HepG2 (cell line): Measurements from ENCODE around the gene OR4D6. TPM values are rescaled to one million over a fixed set of nuclear protein-coding genes. Genes with fewer than 3 reads are reported as not detected.

ENCODE experiments used
- ATAC-seq: fragments of 200-7000 bp; cut with Tn5 transposase; 3 replicates; pipeline ENCODE4 v1.9.1; 2020; ENCODE audit warnings: mild to moderate bottlenecking, moderate library complexity
- BruUV-seq: library from RNA; stranded (reverse); fragments of 400-500 nt; replicated peaks from 2 replicates; lab custom pipeline; 2021; lab: Mats Ljungman, UMichigan
- CTCF ChIA-PET: fragments of 300-600 bp; formaldehyde crosslinking; extraction: SDS; loops from one replicate; lab custom pipeline; 2021; ENCODE audit warnings: low total read pairs, inconsistent platforms, low intra/inter-chr PET ratio; lab: Yijun Ruan, JAX
- POLR2A ChIA-PET: fragments of 350-600 bp; sonication (Branson Sonifier 250); formaldehyde crosslinking; loops from one replicate; lab custom pipeline; 2020; ENCODE audit warnings: antibody characterized with exemption, inconsistent platforms; lab: Yijun Ruan, JAX
- DNase-seq: peaks from one replicate; pipeline ENCODE4 v3.0.0-alpha.2; 2015; ENCODE audit warnings: low spot score
- FAIRE-seq: peaks from 3 replicates; lab custom pipeline; 2011; peaks lifted over from hg19 to GRCh38; lab: Jason Lieb, UNC
- H2AFZ ChIP-seq: one replicate; pipeline ENCODE4 v1.6.1; 2011; ENCODE audit warnings: low read length, inconsistent platforms
- H3K27ac ChIP-seq: fragments of 300-600 bp; 3 replicates; pipeline ENCODE4 v1.8.0; 2011; ENCODE audit warnings: mixed run types, mild to moderate bottlenecking, mixed read lengths, low read length, inconsistent platforms; ENCODE audit not compliant: insufficient read depth; ENCODE audit errors: extremely low read length
- H3K27me3 ChIP-seq, 2 experiments: fragments of 200-600 bp in 1 of 2; 2 replicates in 1 of 2; 3 replicates in 1 of 2; pipeline versions ENCODE4 v1.6.0 to v1.8.0; 2011; ENCODE audit warnings: low read length in 2 of 2, mild to moderate bottlenecking in 2 of 2, moderate library complexity in 2 of 2, inconsistent platforms in 1 of 2; ENCODE audit not compliant: insufficient read depth in 2 of 2, control insufficient read depth in 1 of 2
- H3K36me3 ChIP-seq, 2 experiments: fragments of 200-600 bp in 1 of 2; replicated peaks in 1 of 2; 2 replicates in 1 of 2; 3 replicates in 1 of 2; pipeline versions ENCODE4 v1.5.1 to v1.8.0; 2011; ENCODE audit warnings: low read length in 2 of 2, inconsistent platforms in 1 of 2; ENCODE audit not compliant: insufficient read depth in 2 of 2, control insufficient read depth in 1 of 2
- H3K4me1 ChIP-seq: 2 replicates; pipeline ENCODE4 v1.5.1; 2012; ENCODE audit warnings: low read length, inconsistent platforms; ENCODE audit not compliant: insufficient read depth
- H3K4me2 ChIP-seq: 2 replicates; pipeline ENCODE4 v1.6.0; 2011; ENCODE audit warnings: low read depth, low read length, inconsistent platforms
- H3K4me3 ChIP-seq, 3 experiments: fragments of 200-600 bp in 1 of 3; sonication (generic), shearing (Covaris generic) in 1 of 3; replicated peaks in 1 of 3; 2 replicates each; pipeline ENCODE4 v1.5.1; 2011 to 2016; ENCODE audit warnings: low read length in 3 of 3, inconsistent platforms in 2 of 3, low read depth in 2 of 3, mild to moderate bottlenecking in 2 of 3, control low read depth in 1 of 3, mixed read lengths in 1 of 3; ENCODE audit not compliant: insufficient read depth in 1 of 3
- H3K79me2 ChIP-seq: one replicate; pipeline ENCODE4 v1.6.1; 2011; ENCODE audit warnings: low read length, inconsistent platforms; ENCODE audit not compliant: insufficient read depth
- H3K9ac ChIP-seq: 2 replicates; pipeline ENCODE4 v1.6.0; 2011; ENCODE audit warnings: mild to moderate bottlenecking, low read depth, low read length, inconsistent platforms; ENCODE audit not compliant: insufficient read depth
- H3K9me3 ChIP-seq: 2 replicates; pipeline ENCODE4 v1.5.1; 2012; ENCODE audit warnings: mild to moderate bottlenecking, low read length
- H4K20me1 ChIP-seq: 2 replicates; pipeline ENCODE4 v1.6.0; 2011; ENCODE audit warnings: inconsistent platforms, mild to moderate bottlenecking, low read length, moderate library complexity; ENCODE audit not compliant: insufficient read depth
- ATF6 ChIP-seq: sonication (generic); formaldehyde crosslinking; conservative IDR thresholded peaks from 2 replicates; pipeline ENCODE4 v1.4.0; 2020; ENCODE audit warnings: missing genetic modification reagents
- CERS6 ChIP-seq: sonication (generic); formaldehyde crosslinking; IDR thresholded peaks from 2 replicates; pipeline ENCODE4 v1.5.0; 2020; ENCODE audit warnings: missing genetic modification reagents
- NR1H2 ChIP-seq: sonication (generic); formaldehyde crosslinking; IDR thresholded peaks from 2 replicates; pipeline ENCODE4 v1.8.1; 2022; ENCODE audit warnings: low read depth, missing genetic modification reagents, borderline replicate concordance
- SP5 ChIP-seq: IDR thresholded peaks from 2 replicates; pipeline ENCODE4 v1.6.1; 2016; ENCODE audit warnings: low read depth, borderline replicate concordance
- ZNF432 ChIP-seq: sonication (generic); formaldehyde crosslinking; IDR thresholded peaks from 2 replicates; pipeline ENCODE4 v1.5.0; 2020; ENCODE audit warnings: missing genetic modification reagents, mild to moderate bottlenecking, borderline replicate concordance
- WGBS: methylation state at CpG from one replicate; pipeline ENCODE4 v1.1.6; 2017; ENCODE audit warnings: low lambda C conversion rate; 5-methylcytosine and 5-hydroxymethylcytosine counted together
- in situ Hi-C: cut with HindIII; loops from 2 replicates; pipeline ENCODE4 v1.10.0; 2017; ENCODE audit warnings: low pct_unique_long_range_greater_than_20kb; ENCODE audit not compliant: extremely low pct_ligation_motif_present
- intact Hi-C: fragments of 100-400 bp; cut with micrococcal nuclease; formaldehyde crosslinking; loops from one replicate; pipeline ENCODE4 v1.10.0; 2022; ENCODE audit not compliant: unreplicated experiment
- polyA plus RNA-seq, 8 experiments: library from polyadenylated mRNA; depleted of rRNA in 3 of 8; stranded (reverse) in 7 of 8; unstranded in 1 of 8; fragments of >200 nt; fragmentation: Illumina TruSeq in 4 of 8; extraction: Trizol in 4 of 8; gene quantifications; 2 replicates each; pipeline versions ENCODE4 v1.2.1 to v1.2.3, GENCODE V29; 2011 to 2016; ENCODE audit warnings: low read depth in 4 of 8, missing spikeins in 1 of 8, mixed read lengths in 1 of 8; ENCODE audit not compliant: insufficient read depth in 1 of 8
- total RNA-seq, 5 experiments: library from RNA; depleted of rRNA; stranded (reverse); fragments of >200 nt; fragmentation: Illumina TruSeq; extraction: Trizol; gene quantifications; 2 replicates each; pipeline ENCODE4 v1.2.3, GENCODE V29; 2016; ENCODE audit warnings: low read depth in 1 of 5
- TF ChIP-seq, protein P1 (sequence below): sonication (generic); formaldehyde crosslinking; IDR thresholded peaks from 2 replicates; pipeline ENCODE4 v1.5.1; 2020; ENCODE audit warnings: missing genetic modification reagents, mild to moderate bottlenecking, borderline replicate concordance

The OR4D6 gene
- total and polyA plus RNA-seq, 2 of the 13 experiments (the other 11 are each of a cell fraction or from before 2014, with no cell fraction given), result not detected

DNA sequence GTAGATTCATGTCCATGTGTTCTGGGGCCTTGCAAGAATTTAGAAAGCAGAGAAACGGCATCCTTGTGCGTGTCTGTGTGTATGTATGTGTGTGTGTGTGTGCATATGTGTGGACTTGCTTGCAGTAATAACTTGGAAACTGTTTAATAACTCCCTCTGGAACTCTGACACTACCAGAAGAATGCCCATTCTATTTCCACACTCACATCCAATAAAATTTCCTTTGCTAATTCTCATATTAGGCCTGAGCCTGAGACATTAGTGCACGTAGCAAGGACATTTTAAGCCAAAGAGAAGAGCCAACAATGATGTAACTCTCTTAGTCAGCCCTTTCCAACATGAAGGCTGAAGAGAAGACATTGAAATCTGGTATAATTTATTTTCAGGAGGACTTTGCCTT lies 3.2 kb downstream of the OR4D6 start (continued):
- no peak for TF ChIP-seq ATF6 (CRISPR knock-in tag)
- TF ChIP-seq SP5 (CRISPR knock-in tag), result no peak
- no peak for TF ChIP-seq NR1H2
- TF ChIP-seq, protein P1, sequence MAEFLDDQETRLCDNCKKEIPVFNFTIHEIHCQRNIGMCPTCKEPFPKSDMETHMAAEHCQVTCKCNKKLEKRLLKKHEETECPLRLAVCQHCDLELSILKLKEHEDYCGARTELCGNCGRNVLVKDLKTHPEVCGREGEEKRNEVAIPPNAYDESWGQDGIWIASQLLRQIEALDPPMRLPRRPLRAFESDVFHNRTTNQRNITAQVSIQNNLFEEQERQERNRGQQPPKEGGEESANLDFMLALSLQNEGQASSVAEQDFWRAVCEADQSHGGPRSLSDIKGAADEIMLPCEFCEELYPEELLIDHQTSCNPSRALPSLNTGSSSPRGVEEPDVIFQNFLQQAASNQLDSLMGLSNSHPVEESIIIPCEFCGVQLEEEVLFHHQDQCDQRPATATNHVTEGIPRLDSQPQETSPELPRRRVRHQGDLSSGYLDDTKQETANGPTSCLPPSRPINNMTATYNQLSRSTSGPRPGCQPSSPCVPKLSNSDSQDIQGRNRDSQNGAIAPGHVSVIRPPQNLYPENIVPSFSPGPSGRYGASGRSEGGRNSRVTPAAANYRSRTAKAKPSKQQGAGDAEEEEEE (CRISPR knock-in tag), result no peak
- TF ChIP-seq, all 625 proteins: peak for 0

DNA sequence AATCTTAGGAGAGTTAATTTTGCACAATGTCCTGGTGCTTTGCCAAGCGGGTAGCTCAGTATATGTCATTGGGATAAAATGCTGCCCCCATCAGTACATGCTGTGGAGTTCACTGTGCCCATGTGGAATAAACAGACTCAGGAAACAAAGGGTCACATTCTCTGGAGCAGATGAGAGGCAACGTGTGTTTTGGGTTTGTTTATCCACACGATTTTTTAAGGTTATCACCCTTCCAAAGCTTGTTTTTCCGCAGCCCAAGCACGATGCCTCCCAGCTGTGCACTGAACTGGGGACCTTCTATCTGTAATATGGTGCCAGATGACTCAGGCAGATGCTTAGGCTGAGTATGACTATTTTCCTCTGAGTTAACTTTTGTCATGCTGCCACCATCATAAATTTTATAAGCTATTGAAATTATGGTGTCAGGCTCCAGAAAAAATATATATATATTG lies 6.5 kb downstream of the OR4D6 start:
- POLR2A ChIA-PET, result no interaction called here
- WGBS, result 6% methylated on average over 5 of the region's 5 CpGs

More for the DNA sequence above, 6.5 kb downstream of the OR4D6 start:
- H3K27me3 ChIP-seq, result peaks cover 0 to 4% of the 10 kb centered on the region in 2 experiments; a peak in 1 of 5 replicates
- H3K4me3 ChIP-seq, result no peak overlapping the region
- H3K9me3 ChIP-seq, result no peaks in the 10 kb centered on the region
- no peaks in the 10 kb centered on the region for H3K4me1 ChIP-seq
- no peak for ATAC-seq
- in situ Hi-C loops, result no loop called here
- no peaks in the 10 kb centered on the region for H3K79me2 ChIP-seq
- no peak for TF ChIP-seq ZNF432 (CRISPR knock-in tag)
- TF ChIP-seq CERS6 (CRISPR knock-in tag), result no peak
- no peaks in the 10 kb centered on the region for H4K20me1 ChIP-seq
- FAIRE-seq, result no peak
- no peaks in the 10 kb centered on the region for H3K36me3 ChIP-seq
- no peak for DNase-seq
- H3K9ac ChIP-seq, result no peak overlapping the region
- no peak overlapping the region for H2AFZ ChIP-seq
- intact Hi-C loops, result no loop called here
- H3K4me2 ChIP-seq, result no peak overlapping the region
- CTCF ChIA-PET, result no interaction called here
- no TSS peak for BruUV-seq
- no peak overlapping the region for H3K27ac ChIP-seq
